GM12878 (cell line): ENCODE data around the gene GHDC. TPM values are rescaled to one million over a fixed set of nuclear protein-coding genes. Genes with fewer than 3 reads are reported as not detected.

ENCODE experiments used
- BACH1 ChIP-seq: fragments of 450-650 bp; IDR thresholded peaks from 2 replicates; pipeline ENCODE4 v1.6.1; 2017; ENCODE audit warnings: mild to moderate bottlenecking, borderline replicate concordance
- BMI1 ChIP-seq: fragments of 450-650 bp; IDR thresholded peaks from 2 replicates; pipeline ENCODE4 v1.6.1; 2016; ENCODE audit warnings: mild to moderate bottlenecking, moderate library complexity, borderline replicate concordance
- CEBPB ChIP-seq, 2 experiments: fragments of 150-350 bp in 1 of 2; IDR thresholded peaks; 2 replicates each; pipeline ENCODE4 v1.6.1; 2012 to 2014; ENCODE audit warnings: low read depth in 2 of 2, low read length in 2 of 2, borderline replicate concordance in 1 of 2, inconsistent platforms in 1 of 2
- CHD2 ChIP-seq: IDR thresholded peaks from 2 replicates; pipeline ENCODE4 v1.6.1; 2011; ENCODE audit warnings: low read depth, low read length, improper control_type of control experiment, borderline replicate concordance
- CREB1 ChIP-seq: IDR thresholded peaks from 2 replicates; pipeline ENCODE4 v1.6.1; 2012; ENCODE audit warnings: low read depth, mild to moderate bottlenecking, inconsistent platforms
- JUND ChIP-seq: IDR thresholded peaks from 2 replicates; pipeline ENCODE4 v1.6.1; 2012; ENCODE audit warnings: low read depth, mild to moderate bottlenecking, low read length, improper control_type of control experiment, moderate library complexity
- MTA3 ChIP-seq: IDR thresholded peaks from 2 replicates; pipeline ENCODE4 v1.6.1; 2012; ENCODE audit warnings: low read length, inconsistent platforms, borderline replicate concordance
- MYB ChIP-seq: fragments of 150-350 bp; IDR thresholded peaks from 2 replicates; pipeline ENCODE4 v1.6.1; 2014; ENCODE audit warnings: mild to moderate bottlenecking, low read depth, low read length, borderline replicate concordance
- RB1 ChIP-seq: fragments of 450-650 bp; formaldehyde crosslinking; IDR thresholded peaks from 2 replicates; pipeline ENCODE4 v1.6.1; 2017; ENCODE audit warnings: mild to moderate bottlenecking, borderline replicate concordance
- RFX5 ChIP-seq: IDR thresholded peaks from 2 replicates; pipeline ENCODE4 v1.6.1; 2011; ENCODE audit warnings: low read depth, low read length, improper control_type of control experiment
- SIX5 ChIP-seq: IDR thresholded peaks from 2 replicates; pipeline ENCODE4 v1.6.1; 2011; ENCODE audit warnings: mild to moderate bottlenecking, low read depth, low read length, moderate library complexity; ENCODE audit not compliant: severe bottlenecking
- STAT1 ChIP-seq: fragments of 450-650 bp; conservative IDR thresholded peaks from 2 replicates; pipeline ENCODE4 v1.6.1; 2014; ENCODE audit warnings: antibody characterized with exemption, mild to moderate bottlenecking
- TBL1XR1 ChIP-seq: IDR thresholded peaks from 2 replicates; pipeline ENCODE4 v1.6.1; 2012; ENCODE audit warnings: low read depth, low read length, improper control_type of control experiment
- ZNF207 ChIP-seq: fragments of 450-650 bp; IDR thresholded peaks from 2 replicates; pipeline ENCODE4 v1.6.1; 2014; ENCODE audit warnings: antibody characterized with exemption, mild to moderate bottlenecking, borderline replicate concordance
- ZNF274 ChIP-seq: IDR thresholded peaks from one replicate; pipeline ENCODE4 v1.8.0; 2011; ENCODE audit not compliant: insufficient read length, insufficient read depth
- ZNF622 ChIP-seq: fragments of 450-650 bp; IDR thresholded peaks from 2 replicates; pipeline ENCODE4 v1.6.1; 2017; ENCODE audit warnings: mild to moderate bottlenecking, inconsistent platforms
- polyA plus RNA-seq, 11 experiments: library from polyadenylated mRNA; depleted of rRNA in 4 of 11; unstranded in 6 of 11; stranded (reverse) in 5 of 11; fragments of >200 nt; fragmentation: Nextera tagmentation in 4 of 11; fragmentation: Illumina TruSeq in 1 of 11; extraction: Ambion mirVana in 4 of 11; extraction: Trizol in 1 of 11; gene quantifications; 1 replicate in 1 of 11; 2 replicates in 10 of 11; pipeline versions ENCODE4 v1.2.1 to v1.2.3, GENCODE V29; 2011 to 2016; ENCODE audit warnings: inconsistent platforms in 2 of 11, missing spikeins in 2 of 11, low read depth in 1 of 11
- total RNA-seq, 4 experiments: library from RNA; depleted of rRNA in 3 of 4; stranded (reverse); fragments of >200 nt in 3 of 4; fragmentation: Illumina TruSeq in 1 of 4; extraction: Trizol in 1 of 4; gene quantifications; 2 replicates each; pipeline versions ENCODE4 v1.2.1 to v1.2.3, GENCODE V29; 2013 to 2021
- TF ChIP-seq, protein P1 (sequence below), 3 experiments: IDR thresholded peaks in 2 of 3; conservative IDR thresholded peaks in 1 of 3; 2 replicates each; pipeline ENCODE4 v1.5.1; 2011; ENCODE audit warnings: low read depth in 3 of 3, low read length in 3 of 3, mild to moderate bottlenecking in 3 of 3, control low read depth in 2 of 3, moderate library complexity in 2 of 3, inconsistent platforms in 1 of 3, mixed read lengths in 1 of 3; ENCODE audit not compliant: control insufficient read depth in 2 of 3, insufficient read depth in 1 of 3; ENCODE audit errors: extremely low read depth in 1 of 3
- TF ChIP-seq, protein P2 (sequence below): fragments of 450-650 bp; IDR thresholded peaks from 2 replicates; pipeline ENCODE4 v1.6.1; 2018; ENCODE audit warnings: borderline replicate concordance, mild to moderate bottlenecking; ENCODE audit not compliant: partially characterized antibody
- TF ChIP-seq, protein P3 (sequence below): IDR thresholded peaks from 2 replicates; pipeline ENCODE4 v1.6.1; 2011; ENCODE audit warnings: low read depth, mild to moderate bottlenecking, low read length, moderate library complexity, borderline replicate concordance; ENCODE audit errors: extremely low read depth
- TF ChIP-seq, protein P4 (sequence below): fragments of 450-650 bp; formaldehyde crosslinking; IDR thresholded peaks from 2 replicates; pipeline ENCODE4 v1.5.0; 2022; ENCODE audit warnings: mild to moderate bottlenecking, missing genetic modification characterization

Gene GHDC
- total and polyA plus RNA-seq, 10 of the 15 experiments (the other 5 are each of a cell fraction or from before 2014, with no cell fraction given) = 0.72 to 20.6 (median 12.9) TPM

DNA sequence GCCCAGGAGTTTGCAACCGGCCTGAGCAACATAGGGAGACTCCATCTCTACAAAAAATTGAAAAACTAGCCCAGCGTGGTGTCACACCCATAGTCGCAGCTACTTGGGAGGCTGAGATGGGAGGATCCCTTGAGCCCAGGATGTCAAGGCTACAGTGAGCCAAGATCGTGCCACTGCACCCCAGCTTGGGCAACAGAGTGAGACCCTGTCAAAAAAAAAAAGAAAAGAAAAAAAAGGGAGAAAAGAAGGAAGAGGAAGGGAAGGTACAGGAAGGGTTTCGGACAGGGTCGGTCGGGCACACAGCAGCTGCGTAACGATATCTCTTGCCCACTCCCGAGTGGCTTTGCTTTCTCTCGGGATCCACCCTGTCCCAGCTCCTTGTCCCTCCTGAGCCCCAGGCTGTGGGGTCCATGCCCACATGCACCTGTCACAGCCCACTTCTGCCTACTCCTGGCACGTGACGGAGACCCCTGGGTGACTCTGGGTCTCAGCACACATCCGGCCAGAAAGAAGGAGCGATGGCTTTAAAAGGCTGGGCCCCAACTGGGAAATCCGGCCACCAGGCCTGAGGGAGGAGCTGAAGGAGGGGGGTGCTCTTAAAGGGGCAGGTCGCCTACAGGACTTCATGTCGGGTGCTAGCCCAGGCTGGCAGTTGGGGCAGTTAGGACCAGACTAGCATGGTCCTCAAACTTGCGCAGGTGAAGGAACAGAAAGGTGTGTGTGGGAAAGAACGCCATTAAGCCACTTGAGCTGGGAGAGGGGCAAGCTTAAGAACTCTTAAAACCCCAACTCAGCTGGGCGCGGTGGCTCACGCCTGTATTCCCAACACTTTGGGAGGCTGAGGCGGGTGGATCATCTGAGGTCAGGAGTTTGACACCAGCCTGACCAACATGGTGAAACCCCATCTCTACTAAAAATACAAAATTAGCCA is at the start of gene GHDC (continued):
- TF ChIP-seq BMI1 (no peak), CHD2 (no peak), ZNF274 (no peak), MTA3 (no peak), RFX5 (no peak), STAT1 (no peak), TBL1XR1 (no peak), CEBPB (IDR thresholded peaks at IDR 0.05; ENCODE audit: borderline replicate concordance in 1 of 2, low read depth in 2 of 2, low read length in 2 of 2) (no peak), ZNF207 (peak; percentile 55; the same call in 1 of the 2 replicates), JUND (no peak), SIX5 (no peak), ZNF622 (no peak), BACH1 (0 out of 2 replicates have a peak, but pooled peaks have one; percentile 29), RB1 (peak; percentile 68), CREB1 (peak; percentile 44; the same call in 1 of the 2 replicates), MYB (no peak)
- TF ChIP-seq, protein P1, sequence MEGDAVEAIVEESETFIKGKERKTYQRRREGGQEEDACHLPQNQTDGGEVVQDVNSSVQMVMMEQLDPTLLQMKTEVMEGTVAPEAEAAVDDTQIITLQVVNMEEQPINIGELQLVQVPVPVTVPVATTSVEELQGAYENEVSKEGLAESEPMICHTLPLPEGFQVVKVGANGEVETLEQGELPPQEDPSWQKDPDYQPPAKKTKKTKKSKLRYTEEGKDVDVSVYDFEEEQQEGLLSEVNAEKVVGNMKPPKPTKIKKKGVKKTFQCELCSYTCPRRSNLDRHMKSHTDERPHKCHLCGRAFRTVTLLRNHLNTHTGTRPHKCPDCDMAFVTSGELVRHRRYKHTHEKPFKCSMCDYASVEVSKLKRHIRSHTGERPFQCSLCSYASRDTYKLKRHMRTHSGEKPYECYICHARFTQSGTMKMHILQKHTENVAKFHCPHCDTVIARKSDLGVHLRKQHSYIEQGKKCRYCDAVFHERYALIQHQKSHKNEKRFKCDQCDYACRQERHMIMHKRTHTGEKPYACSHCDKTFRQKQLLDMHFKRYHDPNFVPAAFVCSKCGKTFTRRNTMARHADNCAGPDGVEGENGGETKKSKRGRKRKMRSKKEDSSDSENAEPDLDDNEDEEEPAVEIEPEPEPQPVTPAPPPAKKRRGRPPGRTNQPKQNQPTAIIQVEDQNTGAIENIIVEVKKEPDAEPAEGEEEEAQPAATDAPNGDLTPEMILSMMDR (IDR thresholded peaks at IDR 0.05 in 2 of 3, conservative IDR thresholded peaks at IDR 0.05 in 1 of 3; ENCODE audit: control insufficient read depth in 2 of 3, extremely low read depth in 1 of 3, insufficient read depth in 1 of 3, low read depth in 3 of 3, low read length in 3 of 3) = 0 out of 6 replicates have a peak, but pooled peaks of 1 of the 3 experiments have one; percentile 6
- TF ChIP-seq, protein P2, sequence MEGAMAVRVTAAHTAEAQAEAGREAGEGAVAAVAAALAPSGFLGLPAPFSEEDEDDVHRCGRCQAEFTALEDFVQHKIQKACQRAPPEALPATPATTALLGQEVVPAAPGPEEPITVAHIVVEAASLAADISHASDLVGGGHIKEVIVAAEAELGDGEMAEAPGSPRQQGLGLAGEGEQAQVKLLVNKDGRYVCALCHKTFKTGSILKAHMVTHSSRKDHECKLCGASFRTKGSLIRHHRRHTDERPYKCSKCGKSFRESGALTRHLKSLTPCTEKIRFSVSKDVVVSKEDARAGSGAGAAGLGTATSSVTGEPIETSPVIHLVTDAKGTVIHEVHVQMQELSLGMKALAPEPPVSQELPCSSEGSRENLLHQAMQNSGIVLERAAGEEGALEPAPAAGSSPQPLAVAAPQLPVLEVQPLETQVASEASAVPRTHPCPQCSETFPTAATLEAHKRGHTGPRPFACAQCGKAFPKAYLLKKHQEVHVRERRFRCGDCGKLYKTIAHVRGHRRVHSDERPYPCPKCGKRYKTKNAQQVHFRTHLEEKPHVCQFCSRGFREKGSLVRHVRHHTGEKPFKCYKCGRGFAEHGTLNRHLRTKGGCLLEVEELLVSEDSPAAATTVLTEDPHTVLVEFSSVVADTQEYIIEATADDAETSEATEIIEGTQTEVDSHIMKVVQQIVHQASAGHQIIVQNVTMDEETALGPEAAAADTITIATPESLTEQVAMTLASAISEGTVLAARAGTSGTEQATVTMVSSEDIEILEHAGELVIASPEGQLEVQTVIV = peak; percentile 95
- TF ChIP-seq, protein P3, sequence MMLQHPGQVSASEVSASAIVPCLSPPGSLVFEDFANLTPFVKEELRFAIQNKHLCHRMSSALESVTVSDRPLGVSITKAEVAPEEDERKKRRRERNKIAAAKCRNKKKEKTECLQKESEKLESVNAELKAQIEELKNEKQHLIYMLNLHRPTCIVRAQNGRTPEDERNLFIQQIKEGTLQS = no peak
- TF ChIP-seq, protein P4, sequence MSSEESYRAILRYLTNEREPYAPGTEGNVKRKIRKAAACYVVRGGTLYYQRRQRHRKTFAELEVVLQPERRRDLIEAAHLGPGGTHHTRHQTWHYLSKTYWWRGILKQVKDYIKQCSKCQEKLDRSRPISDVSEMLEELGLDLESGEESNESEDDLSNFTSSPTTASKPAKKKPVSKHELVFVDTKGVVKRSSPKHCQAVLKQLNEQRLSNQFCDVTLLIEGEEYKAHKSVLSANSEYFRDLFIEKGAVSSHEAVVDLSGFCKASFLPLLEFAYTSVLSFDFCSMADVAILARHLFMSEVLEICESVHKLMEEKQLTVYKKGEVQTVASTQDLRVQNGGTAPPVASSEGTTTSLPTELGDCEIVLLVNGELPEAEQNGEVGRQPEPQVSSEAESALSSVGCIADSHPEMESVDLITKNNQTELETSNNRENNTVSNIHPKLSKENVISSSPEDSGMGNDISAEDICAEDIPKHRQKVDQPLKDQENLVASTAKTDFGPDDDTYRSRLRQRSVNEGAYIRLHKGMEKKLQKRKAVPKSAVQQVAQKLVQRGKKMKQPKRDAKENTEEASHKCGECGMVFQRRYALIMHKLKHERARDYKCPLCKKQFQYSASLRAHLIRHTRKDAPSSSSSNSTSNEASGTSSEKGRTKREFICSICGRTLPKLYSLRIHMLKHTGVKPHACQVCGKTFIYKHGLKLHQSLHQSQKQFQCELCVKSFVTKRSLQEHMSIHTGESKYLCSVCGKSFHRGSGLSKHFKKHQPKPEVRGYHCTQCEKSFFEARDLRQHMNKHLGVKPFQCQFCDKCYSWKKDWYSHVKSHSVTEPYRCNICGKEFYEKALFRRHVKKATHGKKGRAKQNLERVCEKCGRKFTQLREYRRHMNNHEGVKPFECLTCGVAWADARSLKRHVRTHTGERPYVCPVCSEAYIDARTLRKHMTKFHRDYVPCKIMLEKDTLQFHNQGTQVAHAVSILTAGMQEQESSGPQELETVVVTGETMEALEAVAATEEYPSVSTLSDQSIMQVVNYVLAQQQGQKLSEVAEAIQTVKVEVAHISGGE = no peak
